NOMO-1 treated with DMSO at 0.1 percent for 48 hours (cell line): ENCODE data around the gene FKRP.
A peak's percentile ranks its signal among the peaks of the same experiment; 100 is the strongest.
"Not testable (repeated sequence)": the region's sequence is repeated elsewhere in the genome, so short reads cannot be mapped to it uniquely, and the experiment has no call there.

ENCODE experiments used
- DNase-seq: peaks from one replicate; lab custom pipeline; 2025; ENCODE audit not compliant: unreplicated experiment; lab: John Stamatoyannopoulos, UW

Gene FKRP

GRCh38 chr19:46745521-46746280 lies at the start of gene FKRP:
FKRP (plus strand) TSS chr19:46746057; CDS start chr19:46755451, 9,394 bp downstream.
- DNase-seq = no peak

- DNase-seq = no peak
These were observed 49.0 kb upstream of the FKRP start for GRCh38 chr19:46696866-46697203.

- DNase-seq = no peak
These were observed 48.5 kb upstream of the FKRP start for GRCh38 chr19:46697204-46697960.

GRCh38 chr19:46698395-46699321 lies 47.2 kb upstream of the FKRP start:
- DNase-seq = no peak

GRCh38 chr19:46700704-46701103 lies 45.2 kb upstream of the FKRP start:
- no peak for DNase-seq

GRCh38 chr19:46704379-46705076 lies 41.3 kb upstream of the FKRP start:
- DNase-seq = peak; percentile 48

GRCh38 chr19:46710687-46711086 lies 35.2 kb upstream of the FKRP start:
- no peak for DNase-seq

- DNase-seq = not testable (repeated sequence)
These were observed 33.0 kb upstream of the FKRP start for GRCh38 chr19:46712768-46713338.

- no peak for DNase-seq
These were observed 31.9 kb upstream of the FKRP start for GRCh38 chr19:46713781-46714443.

- no peak for DNase-seq
These were observed 31.3 kb upstream of the FKRP start for GRCh38 chr19:46714444-46715106.

GRCh38 chr19:46715620-46715974 lies 30.3 kb upstream of the FKRP start:
- DNase-seq = no peak

GRCh38 chr19:46715975-46716671 lies 29.7 kb upstream of the FKRP start:
- DNase-seq = no peak

- no peak for DNase-seq
These were observed 29.2 kb upstream of the FKRP start for GRCh38 chr19:46716672-46717033.

GRCh38 chr19:46717034-46717715 lies 28.7 kb upstream of the FKRP start, which contains the start of gene PRKD2:
PRKD2 (minus strand) TSS chr19:46717114; CDS start chr19:46716370, 744 bp downstream.
- DNase-seq = peak; percentile 65

GRCh38 chr19:46717716-46718143 lies 28.1 kb upstream of the FKRP start:
- no peak for DNase-seq

- DNase-seq = peak; percentile 73
These were observed 27.5 kb upstream of the FKRP start for GRCh38 chr19:46718157-46718933.

- DNase-seq = no peak
These were observed 26.8 kb upstream of the FKRP start for GRCh38 chr19:46718934-46719622.
